ENCODE measurements around the gene TXN2.

DNA sequence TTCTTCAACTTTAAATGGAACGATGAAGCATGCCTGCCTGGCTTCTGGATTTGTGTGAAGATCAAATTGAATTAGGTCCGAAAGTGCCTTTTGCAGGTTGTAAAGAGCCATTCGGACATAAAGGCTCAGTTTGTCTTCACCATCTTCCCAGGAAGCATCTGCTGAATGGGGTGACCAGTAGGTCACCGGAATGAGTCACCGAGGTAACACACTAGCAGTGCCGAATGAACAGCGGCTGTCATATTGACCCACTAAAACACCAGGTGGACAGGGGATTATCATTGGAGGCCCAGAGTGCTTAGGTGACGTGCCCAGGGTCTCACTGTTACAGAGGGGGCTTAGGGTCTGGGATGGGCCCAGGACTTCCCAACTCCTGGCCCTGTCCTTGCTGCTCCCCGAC, 50.6 kb downstream of the TXN2 start:
- TF ChIP-seq, protein P1, sequence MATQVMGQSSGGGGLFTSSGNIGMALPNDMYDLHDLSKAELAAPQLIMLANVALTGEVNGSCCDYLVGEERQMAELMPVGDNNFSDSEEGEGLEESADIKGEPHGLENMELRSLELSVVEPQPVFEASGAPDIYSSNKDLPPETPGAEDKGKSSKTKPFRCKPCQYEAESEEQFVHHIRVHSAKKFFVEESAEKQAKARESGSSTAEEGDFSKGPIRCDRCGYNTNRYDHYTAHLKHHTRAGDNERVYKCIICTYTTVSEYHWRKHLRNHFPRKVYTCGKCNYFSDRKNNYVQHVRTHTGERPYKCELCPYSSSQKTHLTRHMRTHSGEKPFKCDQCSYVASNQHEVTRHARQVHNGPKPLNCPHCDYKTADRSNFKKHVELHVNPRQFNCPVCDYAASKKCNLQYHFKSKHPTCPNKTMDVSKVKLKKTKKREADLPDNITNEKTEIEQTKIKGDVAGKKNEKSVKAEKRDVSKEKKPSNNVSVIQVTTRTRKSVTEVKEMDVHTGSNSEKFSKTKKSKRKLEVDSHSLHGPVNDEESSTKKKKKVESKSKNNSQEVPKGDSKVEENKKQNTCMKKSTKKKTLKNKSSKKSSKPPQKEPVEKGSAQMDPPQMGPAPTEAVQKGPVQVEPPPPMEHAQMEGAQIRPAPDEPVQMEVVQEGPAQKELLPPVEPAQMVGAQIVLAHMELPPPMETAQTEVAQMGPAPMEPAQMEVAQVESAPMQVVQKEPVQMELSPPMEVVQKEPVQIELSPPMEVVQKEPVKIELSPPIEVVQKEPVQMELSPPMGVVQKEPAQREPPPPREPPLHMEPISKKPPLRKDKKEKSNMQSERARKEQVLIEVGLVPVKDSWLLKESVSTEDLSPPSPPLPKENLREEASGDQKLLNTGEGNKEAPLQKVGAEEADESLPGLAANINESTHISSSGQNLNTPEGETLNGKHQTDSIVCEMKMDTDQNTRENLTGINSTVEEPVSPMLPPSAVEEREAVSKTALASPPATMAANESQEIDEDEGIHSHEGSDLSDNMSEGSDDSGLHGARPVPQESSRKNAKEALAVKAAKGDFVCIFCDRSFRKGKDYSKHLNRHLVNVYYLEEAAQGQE (IDR thresholded peaks at IDR 0.05; ENCODE audit: insufficient read depth in 1 of 2, low read depth in 2 of 2, low read length in 2 of 2): no peak
- TF ChIP-seq POLR2AphosphoS5 (IDR thresholded peaks at IDR 0.05; ENCODE audit: low read depth, low read length) (no peak), SIN3A (IDR thresholded peaks at IDR 0.05; ENCODE audit: borderline replicate concordance, insufficient read depth, low read length) (no peak), TAF1 (IDR thresholded peaks at IDR 0.05; ENCODE audit: borderline replicate concordance, insufficient read depth, low read length) (no peak)
